Right forelimb (tissue), 1 donor: ENCODE data around the gene SLC23A2.
"Not testable (repeated sequence)": the region's sequence is repeated elsewhere in the genome, so short reads cannot be mapped to it uniquely, and the experiment has no call there.

Source experiments
- DNase-seq: peaks from one replicate; pipeline ENCODE4 v3.0.0-alpha.2; 2018

Gene SLC23A2

GRCh38 chr20:5005326-5005725, 4.0 kb upstream of the SLC23A2 start:
- DNase-seq, result no peak

- DNase-seq, result not testable (repeated sequence)
Observed at GRCh38 chr20:5004825-5005224, 3.5 kb upstream of the SLC23A2 start.

- DNase-seq, result no peak
Observed at GRCh38 chr20:5003626-5004025, 2.3 kb upstream of the SLC23A2 start.

GRCh38 chr20:5002077-5002413, 735 bp upstream of the SLC23A2 start:
- DNase-seq, result no peak

- DNase-seq, result peak; percentile 47
Observed at GRCh38 chr20:5000263-5001173, 792 bp downstream of the SLC23A2 start.

- DNase-seq, result no peak
Observed at GRCh38 chr20:4999788-5000187, 1.5 kb downstream of the SLC23A2 start.

- no peak for DNase-seq
Observed at GRCh38 chr20:4998160-4998651, 3.1 kb downstream of the SLC23A2 start.

- no peak for DNase-seq
Observed at GRCh38 chr20:4997222-4997621, 4.1 kb downstream of the SLC23A2 start.

GRCh38 chr20:4989570-4989969, 11.7 kb downstream of the SLC23A2 start:
- DNase-seq, result no peak

- DNase-seq, result no peak
Observed at GRCh38 chr20:4987130-4987529, 14.2 kb downstream of the SLC23A2 start.

GRCh38 chr20:4985658-4986057, 15.7 kb downstream of the SLC23A2 start:
- DNase-seq, result no peak

- no peak for DNase-seq
Observed at GRCh38 chr20:4982281-4982680, 19.0 kb downstream of the SLC23A2 start.

- no peak for DNase-seq
Observed at GRCh38 chr20:4979841-4980410, 21.4 kb downstream of the SLC23A2 start.

- no peak for DNase-seq
Observed at GRCh38 chr20:4978050-4978918, 23.0 kb downstream of the SLC23A2 start.

GRCh38 chr20:4976014-4976413, 25.3 kb downstream of the SLC23A2 start:
- DNase-seq, result not testable (repeated sequence)

GRCh38 chr20:4973330-4974097, 27.8 kb downstream of the SLC23A2 start:
- peak; percentile 55 for DNase-seq

- no peak for DNase-seq
Observed at GRCh38 chr20:4972506-4973251, 28.6 kb downstream of the SLC23A2 start.

- no peak for DNase-seq
Observed at GRCh38 chr20:4971064-4971463, 30.2 kb downstream of the SLC23A2 start.

- DNase-seq, result no peak
Observed at GRCh38 chr20:4967752-4968477, 33.4 kb downstream of the SLC23A2 start.

GRCh38 chr20:4966826-4967751, 34.2 kb downstream of the SLC23A2 start:
- DNase-seq, result no peak
